ENCODE measurements around the gene SLC29A1.

Gene SLC29A1

DNA sequence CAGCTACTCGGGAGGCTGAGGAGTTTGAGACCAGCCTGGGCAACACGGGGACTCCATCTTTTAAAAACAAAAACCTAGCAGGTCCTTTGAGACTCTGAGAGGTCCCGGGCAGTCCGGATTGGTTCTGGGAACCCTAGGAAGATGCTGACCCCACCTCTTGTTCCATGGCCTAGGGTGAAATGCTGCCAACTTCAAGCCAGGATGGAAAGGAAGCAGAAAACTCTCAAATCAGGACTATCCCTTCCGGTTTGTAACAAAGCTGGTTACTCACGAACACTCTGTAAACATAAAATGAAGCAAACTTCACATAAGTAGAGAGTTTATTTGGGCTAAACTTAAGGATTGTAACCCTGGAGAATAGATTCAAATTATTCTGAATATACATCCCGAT is 36.8 kb upstream of the SLC29A1 start:
- H3K27ac ChIP-seq (ENCODE audit: low read depth, low read length), result no peak overlapping the region

DNA sequence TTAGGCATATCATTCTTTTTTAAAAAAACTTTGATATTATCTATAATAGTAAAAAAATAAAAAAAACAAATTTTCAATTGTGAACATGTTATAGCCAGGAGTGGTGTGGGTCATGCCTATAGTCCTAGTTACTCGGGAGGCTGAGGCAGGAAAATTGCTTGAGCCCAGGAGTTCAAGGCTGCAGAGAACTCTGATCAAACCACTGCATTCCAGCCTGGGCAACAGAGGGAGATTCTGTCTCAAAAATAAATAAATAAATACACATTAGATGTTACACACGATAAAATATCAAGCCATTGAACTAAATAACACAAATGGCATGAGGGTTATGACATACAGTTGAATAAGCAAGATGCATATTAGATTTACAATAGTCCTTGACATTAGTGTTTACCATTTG is 34.6 kb upstream of the SLC29A1 start:
- no peak overlapping the region for H3K4me3 ChIP-seq (ENCODE audit: insufficient read depth, low read length, poor library complexity, severe bottlenecking)
- no peaks in the 10 kb centered on the region for H4K20me1 ChIP-seq (ENCODE audit: low read depth, low read length)
- no peaks in the 10 kb centered on the region for H3K36me3 ChIP-seq (ENCODE audit: low read length)
- H3K4me2 ChIP-seq (ENCODE audit: low read depth, low read length, poor library complexity, severe bottlenecking), result no peak overlapping the region
- no peaks in the 10 kb centered on the region for H3F3A ChIP-seq (ENCODE audit: insufficient read depth)
- H3K9ac ChIP-seq (ENCODE audit: low read length), result no peak overlapping the region
- no peaks in the 10 kb centered on the region for H3K9me2 ChIP-seq (replicated peaks; ENCODE audit: insufficient read depth, low read length)
- no peaks in the 10 kb centered on the region for H3K79me2 ChIP-seq (ENCODE audit: insufficient read depth, low read length)
- no peaks in the 10 kb centered on the region for H3K9me3 ChIP-seq (ENCODE audit: insufficient read depth, low read length)
- H3K27me3 ChIP-seq (ENCODE audit: low read length), result no peaks in the 10 kb centered on the region
- TF ChIP-seq, protein P1, sequence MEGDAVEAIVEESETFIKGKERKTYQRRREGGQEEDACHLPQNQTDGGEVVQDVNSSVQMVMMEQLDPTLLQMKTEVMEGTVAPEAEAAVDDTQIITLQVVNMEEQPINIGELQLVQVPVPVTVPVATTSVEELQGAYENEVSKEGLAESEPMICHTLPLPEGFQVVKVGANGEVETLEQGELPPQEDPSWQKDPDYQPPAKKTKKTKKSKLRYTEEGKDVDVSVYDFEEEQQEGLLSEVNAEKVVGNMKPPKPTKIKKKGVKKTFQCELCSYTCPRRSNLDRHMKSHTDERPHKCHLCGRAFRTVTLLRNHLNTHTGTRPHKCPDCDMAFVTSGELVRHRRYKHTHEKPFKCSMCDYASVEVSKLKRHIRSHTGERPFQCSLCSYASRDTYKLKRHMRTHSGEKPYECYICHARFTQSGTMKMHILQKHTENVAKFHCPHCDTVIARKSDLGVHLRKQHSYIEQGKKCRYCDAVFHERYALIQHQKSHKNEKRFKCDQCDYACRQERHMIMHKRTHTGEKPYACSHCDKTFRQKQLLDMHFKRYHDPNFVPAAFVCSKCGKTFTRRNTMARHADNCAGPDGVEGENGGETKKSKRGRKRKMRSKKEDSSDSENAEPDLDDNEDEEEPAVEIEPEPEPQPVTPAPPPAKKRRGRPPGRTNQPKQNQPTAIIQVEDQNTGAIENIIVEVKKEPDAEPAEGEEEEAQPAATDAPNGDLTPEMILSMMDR (IDR thresholded peaks at IDR 0.05; ENCODE audit: insufficient read depth, low read length, poor library complexity, severe bottlenecking), result no peak
- TF ChIP-seq EZH2phosphoT487 (conservative IDR thresholded peaks at IDR 0.05; ENCODE audit: low read length), result no peak
- H3K27ac ChIP-seq (ENCODE audit: low read depth, low read length), result no peak overlapping the region
- no peak overlapping the region for H2AFZ ChIP-seq (ENCODE audit: low read depth, low read length, severe bottlenecking)

More for the DNA sequence above, 36.8 kb upstream of the SLC29A1 start:
- Histone ChIP-seq H3K36me3 (ENCODE audit: low read length) (no peaks in the 10 kb centered on the region), H4K20me1 (ENCODE audit: low read depth, low read length) (no peaks in the 10 kb centered on the region), H3K9me3 (ENCODE audit: insufficient read depth, low read length) (no peaks in the 10 kb centered on the region), H3F3A (ENCODE audit: insufficient read depth) (no peaks in the 10 kb centered on the region), H2AFZ (ENCODE audit: low read depth, low read length, severe bottlenecking) (no peak overlapping the region), H3K9ac (ENCODE audit: low read length) (no peak overlapping the region), H3K9me2 (replicated peaks; ENCODE audit: insufficient read depth, low read length) (no peaks in the 10 kb centered on the region), H3K4me3 (ENCODE audit: insufficient read depth, low read length, poor library complexity, severe bottlenecking) (no peak overlapping the region), H3K4me2 (ENCODE audit: low read depth, low read length, poor library complexity, severe bottlenecking) (no peak overlapping the region), H3K79me2 (ENCODE audit: insufficient read depth, low read length) (no peaks in the 10 kb centered on the region), H3K27me3 (ENCODE audit: low read length) (no peaks in the 10 kb centered on the region)
- no peak for TF ChIP-seq EZH2phosphoT487 (conservative IDR thresholded peaks at IDR 0.05; ENCODE audit: low read length)
- TF ChIP-seq, protein P1 (IDR thresholded peaks at IDR 0.05; ENCODE audit: insufficient read depth, low read length, poor library complexity, severe bottlenecking), result no peak

DNA sequence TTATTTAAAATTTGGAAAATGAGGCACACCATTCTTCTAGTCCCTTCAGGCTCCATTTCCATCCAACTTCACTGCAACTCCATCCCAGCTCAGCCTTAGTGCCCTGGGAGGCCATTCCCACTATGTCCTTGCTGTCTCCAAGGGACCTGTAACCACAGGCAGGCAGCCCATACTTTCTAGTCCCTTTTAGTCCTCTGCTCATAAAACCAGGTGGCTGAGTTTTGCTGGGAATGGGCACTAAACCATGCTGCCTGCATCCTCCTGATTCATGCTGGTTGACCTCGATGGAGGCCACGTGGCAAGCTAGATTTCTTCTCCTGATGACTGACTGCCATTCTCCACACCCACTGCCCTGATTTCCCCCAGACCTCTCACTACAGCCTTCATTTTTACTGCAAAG is 34.1 kb upstream of the SLC29A1 start:
- no peak overlapping the region for H3K4me2 ChIP-seq (ENCODE audit: low read depth, low read length, poor library complexity, severe bottlenecking)
- H3K27ac ChIP-seq (ENCODE audit: low read depth, low read length), result no peak overlapping the region
- TF ChIP-seq, protein P1 (IDR thresholded peaks at IDR 0.05; ENCODE audit: insufficient read depth, low read length, poor library complexity, severe bottlenecking), result no peak
- no peak for TF ChIP-seq EZH2phosphoT487 (conservative IDR thresholded peaks at IDR 0.05; ENCODE audit: low read length)
- H3K79me2 ChIP-seq (ENCODE audit: insufficient read depth, low read length), result no peaks in the 10 kb centered on the region
- H3K9me2 ChIP-seq (replicated peaks; ENCODE audit: insufficient read depth, low read length), result no peaks in the 10 kb centered on the region
- no peak overlapping the region for H3K4me3 ChIP-seq (ENCODE audit: insufficient read depth, low read length, poor library complexity, severe bottlenecking)
- no peak overlapping the region for H3K9ac ChIP-seq (ENCODE audit: low read length)
- no peaks in the 10 kb centered on the region for H3F3A ChIP-seq (ENCODE audit: insufficient read depth)
- no peaks in the 10 kb centered on the region for H3K27me3 ChIP-seq (ENCODE audit: low read length)
- H3K9me3 ChIP-seq (ENCODE audit: insufficient read depth, low read length), result no peaks in the 10 kb centered on the region
- no peaks in the 10 kb centered on the region for H4K20me1 ChIP-seq (ENCODE audit: low read depth, low read length)
- H2AFZ ChIP-seq (ENCODE audit: low read depth, low read length, severe bottlenecking), result no peak overlapping the region
- no peaks in the 10 kb centered on the region for H3K36me3 ChIP-seq (ENCODE audit: low read length)
